GM20431 (cell line): Measurements from ENCODE around the gene KLF13.

Experiments used
- in situ Hi-C: fragments of 300-500 bp; cut with MseI, MboI; formaldehyde crosslinking; loops from one replicate; pipeline ENCODE4 v1.15.0; 2020; ENCODE audit warnings: low sequenced_read_pairs; ENCODE audit not compliant: unreplicated experiment

The KLF13 gene

DNA sequence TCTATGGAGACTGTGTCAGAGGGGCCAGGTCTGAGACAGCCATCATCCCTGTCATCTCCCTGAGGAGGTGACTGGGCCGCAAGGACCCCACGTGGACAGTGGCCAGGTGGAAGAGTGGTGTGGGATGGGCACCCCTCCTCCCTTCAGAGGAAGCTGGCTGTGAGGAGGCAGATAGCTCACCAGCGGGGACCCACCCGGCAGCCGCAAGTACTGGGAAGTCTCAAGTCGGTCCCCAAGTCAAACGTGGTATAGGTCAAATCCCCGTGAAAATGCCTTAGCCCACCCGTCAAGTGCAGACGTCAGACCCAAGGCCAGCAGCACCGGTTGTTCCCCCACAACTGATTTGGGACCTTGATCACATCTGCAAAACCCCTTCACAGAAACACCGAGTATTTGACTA, 12.3 kb upstream of the KLF13 start:
- in situ Hi-C loops, result no loop called here

DNA sequence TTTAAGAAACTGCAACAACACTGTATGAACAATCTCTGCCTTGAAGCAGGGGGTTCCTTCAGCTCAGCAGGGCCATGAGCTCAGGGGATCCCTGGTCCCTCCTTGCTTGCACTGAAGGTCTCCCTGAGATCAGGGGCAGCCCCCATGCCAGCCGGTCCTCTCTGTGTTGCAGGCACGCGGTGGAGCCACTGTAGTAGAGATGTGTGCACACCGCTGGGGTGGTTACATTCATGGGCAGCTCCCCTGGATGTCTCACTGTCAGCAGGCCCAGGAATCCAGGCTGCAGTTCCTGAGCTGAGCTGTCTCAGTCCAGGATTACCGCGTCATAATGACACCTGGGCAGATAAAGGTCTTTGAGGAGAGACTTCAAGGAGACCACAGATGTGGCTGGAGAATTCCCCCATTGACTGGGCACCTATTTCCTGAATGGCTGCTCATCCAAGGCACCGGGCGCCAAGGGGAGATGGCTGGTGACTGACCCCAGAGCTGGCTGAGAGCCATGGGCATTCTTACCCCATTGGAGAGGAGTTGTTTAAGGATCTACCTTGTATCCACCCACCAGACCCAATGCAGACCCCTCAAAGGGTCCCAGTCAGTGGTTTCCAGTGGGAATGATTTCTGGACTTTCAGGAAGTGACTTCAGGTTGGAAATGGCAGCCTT, 10.4 kb upstream of the KLF13 start:
- in situ Hi-C loops, result no loop called here

DNA sequence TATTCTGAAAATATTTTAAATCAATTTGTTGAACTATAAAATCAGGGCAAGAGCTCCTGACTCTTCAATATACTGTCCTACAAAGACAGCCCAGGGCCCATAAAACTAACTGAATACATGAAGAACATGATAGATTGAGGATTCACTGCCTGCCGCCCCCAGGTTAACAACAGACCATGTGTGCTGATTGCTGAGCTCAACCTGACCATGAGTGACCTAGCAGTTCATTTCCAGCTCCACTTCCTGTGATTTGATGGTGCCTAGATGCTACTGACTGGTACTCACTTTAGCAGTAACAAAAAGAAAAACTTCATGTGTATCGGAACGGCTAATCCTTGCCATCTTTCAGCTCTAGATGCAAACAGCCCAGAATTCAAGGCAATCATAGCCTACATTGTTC, 9.6 kb upstream of the KLF13 start:
- in situ Hi-C loops, result no loop called here

DNA sequence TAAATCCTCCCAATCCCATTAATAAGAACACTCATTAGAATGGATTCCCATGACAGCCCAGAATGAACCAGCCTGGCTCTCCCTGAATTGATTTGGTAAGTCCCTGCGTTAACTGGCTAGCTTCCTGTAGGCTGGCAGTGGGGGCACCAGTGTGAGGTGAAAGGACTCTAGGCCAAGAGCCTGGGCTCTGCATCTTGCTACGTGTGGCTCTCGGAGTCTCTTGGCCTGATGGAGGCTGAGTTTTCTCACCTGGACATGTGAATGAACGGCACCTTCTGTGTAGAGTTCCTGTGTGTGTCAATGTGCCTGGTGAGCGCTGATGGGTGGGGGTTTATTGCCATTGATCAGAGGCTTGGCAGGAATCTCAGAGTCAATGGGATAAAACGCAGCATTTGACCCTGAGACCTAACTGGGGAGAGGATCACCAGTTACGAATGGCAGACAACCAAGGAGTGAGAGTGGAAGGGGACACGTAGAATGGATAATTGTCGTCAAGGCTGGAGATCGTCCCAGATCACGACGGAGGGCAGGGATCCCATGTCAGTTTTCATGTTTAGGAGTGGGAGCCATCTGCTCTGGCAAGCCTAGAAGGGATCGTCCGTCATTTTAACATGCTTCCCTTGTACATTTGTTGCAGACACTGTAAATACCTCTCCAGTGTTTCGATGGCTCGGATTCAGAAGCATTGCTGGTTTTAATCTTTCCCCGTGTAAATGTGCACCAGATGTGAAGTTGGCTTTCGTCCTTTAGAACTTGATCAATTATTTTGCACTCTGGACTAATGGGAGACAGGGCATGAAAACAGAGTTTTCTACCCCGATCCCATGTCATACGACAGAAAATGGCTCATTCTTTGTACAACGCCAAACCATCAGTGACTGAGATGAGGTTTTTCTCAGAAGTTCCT, 9.0 kb upstream of the KLF13 start:
- in situ Hi-C loops, result no loop called here

DNA sequence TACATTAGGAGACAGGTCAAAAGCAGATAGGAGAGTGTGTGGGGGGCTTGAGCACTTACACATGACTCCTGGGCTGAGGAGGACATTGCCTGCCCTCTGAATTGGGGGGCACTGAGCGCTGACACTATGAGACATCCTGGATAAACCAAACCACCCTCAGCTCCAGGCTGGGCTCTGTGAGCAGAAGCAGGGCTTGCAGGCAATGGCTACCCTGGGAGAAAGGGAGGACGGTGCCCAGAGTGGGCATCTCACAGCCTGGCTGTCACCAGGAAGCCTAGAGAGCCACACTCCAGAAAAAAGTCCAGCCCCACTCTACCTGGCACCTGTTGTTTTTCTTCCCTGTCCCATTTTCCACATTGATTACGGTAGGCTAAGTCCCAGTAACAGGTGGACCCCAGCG, 8.2 kb upstream of the KLF13 start:
- in situ Hi-C loops, result no loop called here

DNA sequence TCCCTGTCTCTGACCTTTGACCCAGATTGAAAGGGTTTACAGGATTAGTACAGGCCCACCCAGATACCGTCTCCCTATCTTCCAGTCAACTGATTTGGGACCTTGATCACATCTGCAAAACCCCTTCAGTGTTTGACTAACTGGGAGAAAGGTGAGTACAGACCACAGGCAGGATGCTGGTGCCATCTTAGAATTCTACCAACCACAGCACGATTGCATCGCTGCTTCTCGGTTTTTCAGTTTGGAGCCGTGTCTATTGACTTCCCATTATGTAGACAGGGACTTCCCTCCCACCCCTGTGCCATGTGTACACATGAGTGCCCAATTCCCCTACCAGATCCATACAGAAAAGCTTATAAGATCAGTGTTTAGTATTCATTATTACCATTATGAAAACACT, 6.6 kb upstream of the KLF13 start:
- in situ Hi-C loops, result no loop called here

DNA sequence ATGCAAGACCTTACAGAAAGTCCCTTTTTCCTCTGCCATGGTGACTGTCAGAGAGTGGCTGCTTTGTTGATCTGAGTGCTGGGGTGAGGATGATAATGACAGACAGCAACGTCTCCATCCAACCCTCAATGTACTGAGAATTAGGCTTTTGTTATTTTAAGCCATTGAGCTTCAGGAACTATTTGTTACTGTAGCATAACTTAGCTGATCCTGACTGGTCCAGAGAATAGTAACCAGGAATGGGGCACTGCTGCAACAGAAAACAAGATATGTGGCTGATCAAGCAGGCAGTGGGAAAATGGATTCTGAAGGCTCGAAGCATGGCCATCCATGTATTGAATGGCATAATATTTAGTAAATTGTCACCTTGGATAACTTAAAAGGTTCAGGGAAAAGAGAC, 5.2 kb upstream of the KLF13 start:
- in situ Hi-C loops, result no loop called here

DNA sequence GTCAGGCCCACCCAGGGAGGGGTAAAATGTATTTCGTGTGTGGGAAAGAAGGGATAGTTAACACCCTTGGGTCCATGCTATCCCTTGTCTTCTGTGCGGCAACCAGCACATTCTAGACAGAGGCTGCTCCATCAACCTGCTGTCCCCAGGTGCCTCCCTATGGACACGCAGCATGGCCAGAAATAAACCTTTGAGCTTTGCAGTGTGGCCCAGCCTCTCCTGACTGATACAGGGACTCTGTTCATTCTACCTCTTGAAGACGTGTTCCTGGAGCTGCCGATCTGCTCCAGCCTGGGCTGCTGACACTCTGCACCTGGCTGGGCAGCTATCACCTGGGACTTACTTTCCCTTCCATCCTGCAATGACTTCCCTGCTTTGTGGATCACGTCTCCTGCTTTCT, 4.1 kb upstream of the KLF13 start:
- in situ Hi-C loops, result no loop called here

DNA sequence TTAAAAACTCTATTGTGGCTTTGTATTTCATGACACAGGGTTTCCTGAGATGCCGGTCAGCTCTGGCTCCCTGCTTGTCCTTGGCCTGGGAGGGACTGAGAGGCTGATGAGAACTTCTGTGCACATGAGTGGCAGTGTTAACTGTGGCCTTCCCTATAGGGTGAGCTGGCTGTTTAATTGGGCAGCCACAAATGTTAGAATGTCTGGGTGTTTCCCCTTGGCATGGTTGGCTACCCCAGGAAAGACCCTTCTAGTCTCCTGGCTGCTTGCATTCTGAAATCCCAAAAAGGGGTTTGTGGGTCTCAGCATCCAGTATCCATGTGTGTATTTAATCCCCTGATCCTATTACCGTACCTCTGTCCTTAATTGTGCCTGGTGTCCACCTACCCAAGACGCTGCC, 3.0 kb upstream of the KLF13 start:
- in situ Hi-C loops, result no loop called here

- in situ Hi-C loops, result no loop called here
Measured at GRCh38 chr15:31324186-31324585, 2.4 kb upstream of the KLF13 start.

DNA sequence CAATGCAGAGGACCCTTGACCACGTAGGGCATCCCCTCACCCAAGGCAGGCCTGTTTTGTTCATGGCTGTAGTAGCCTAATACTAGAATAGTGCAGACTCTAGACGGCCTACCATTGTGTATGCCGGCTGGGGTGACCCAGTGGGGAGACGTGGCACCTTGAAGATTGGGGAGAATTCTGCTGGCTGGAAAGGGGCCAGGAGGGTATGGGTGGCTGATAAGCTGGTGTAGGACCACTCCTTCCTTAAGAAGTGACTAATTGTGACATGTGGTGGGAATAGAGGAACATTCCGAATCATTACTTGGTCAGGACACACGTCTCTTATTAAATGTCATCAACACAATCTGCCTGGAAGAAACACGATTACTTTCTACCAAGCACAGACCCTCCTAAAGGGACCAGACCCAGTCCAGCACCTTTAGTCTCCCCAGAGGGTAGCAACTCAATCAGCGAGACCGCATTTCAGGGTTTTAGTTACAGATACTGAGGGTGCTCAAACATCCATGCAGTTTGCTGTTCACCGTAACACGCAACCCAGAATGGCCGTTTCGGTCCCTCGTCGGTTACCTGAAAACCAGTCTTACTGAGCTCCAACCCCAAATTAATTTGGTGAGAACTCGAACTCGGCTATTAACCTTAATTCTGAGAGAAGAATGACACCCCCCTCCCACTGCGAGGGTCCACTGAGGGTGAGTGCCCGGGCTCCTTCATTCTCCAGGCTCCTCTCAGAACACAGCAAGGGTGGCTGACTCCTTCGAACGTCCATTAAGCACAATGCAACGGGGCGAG, 1.6 kb upstream of the KLF13 start:
- in situ Hi-C loops, result no loop called here

DNA sequence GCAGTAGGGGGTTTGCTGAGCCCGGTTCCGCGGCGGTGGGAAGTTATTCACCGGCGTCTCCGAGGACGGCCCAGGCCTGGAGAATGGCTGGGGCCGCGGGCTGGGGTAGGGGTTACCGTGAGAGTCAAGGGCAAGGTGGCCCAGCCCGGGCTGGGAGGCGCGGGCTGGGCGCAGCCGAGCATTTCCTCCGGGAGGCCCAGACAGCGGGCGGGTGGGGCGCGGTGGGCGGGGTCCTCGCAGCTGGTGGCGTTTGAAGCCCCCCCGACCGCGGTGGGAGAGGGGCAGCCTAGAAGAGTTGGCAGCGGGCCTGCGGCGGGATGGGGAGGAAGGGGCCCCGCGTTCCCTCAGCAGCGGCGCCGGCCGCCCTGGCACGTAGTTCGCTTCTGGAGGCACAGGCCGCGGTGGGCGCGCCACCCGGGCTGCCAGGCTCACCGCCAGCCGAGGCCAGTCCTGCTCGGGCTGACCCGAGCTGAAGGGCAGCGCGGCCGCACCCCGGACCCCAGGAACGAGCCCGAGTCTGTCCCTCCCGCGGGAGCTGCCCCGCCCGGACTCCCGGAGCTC, 960 bp upstream of the KLF13 start:
- in situ Hi-C loops, result no loop called here

DNA sequence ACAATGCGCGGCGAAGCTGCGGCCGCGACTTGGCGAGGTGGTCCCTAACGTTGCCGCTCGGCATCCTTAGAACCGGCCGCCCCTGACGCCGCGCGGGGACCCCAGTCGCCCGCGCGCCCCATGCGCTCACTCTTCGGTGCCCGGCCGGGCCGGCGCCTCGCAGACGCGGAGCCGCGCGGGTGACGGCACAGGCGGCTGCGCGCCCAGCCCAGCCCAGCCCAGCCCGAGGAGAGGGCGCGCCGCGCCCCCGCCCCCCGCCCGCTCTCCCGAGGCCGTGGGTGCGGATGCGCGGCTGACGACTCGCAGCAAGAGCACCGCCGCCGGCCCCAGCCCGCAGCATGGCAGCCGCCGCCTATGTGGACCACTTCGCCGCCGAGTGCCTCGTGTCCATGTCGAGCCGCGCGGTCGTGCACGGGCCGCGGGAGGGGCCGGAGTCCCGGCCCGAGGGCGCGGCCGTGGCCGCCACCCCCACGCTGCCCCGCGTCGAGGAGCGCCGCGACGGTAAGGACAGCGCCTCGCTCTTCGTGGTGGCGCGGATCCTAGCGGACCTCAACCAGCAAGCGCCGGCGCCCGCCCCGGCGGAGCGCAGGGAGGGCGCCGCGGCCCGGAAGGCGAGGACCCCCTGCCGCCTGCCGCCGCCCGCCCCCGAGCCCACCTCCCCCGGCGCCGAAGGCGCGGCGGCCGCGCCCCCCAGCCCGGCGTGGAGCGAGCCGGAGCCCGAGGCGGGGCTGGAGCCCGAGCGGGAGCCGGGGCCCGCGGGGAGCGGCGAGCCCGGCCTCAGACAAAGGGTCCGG, 437 bp downstream of the KLF13 start:
- in situ Hi-C loops, result no loop called here

GRCh38 chr15:31327669-31328427, 1.2 kb downstream of the KLF13 start:
- in situ Hi-C loops, result no loop called here

GRCh38 chr15:31328428-31328968, 1.9 kb downstream of the KLF13 start:
- in situ Hi-C loops, result no loop called here

- in situ Hi-C loops, result no loop called here
Measured at GRCh38 chr15:31328969-31329639, 2.5 kb downstream of the KLF13 start.

DNA sequence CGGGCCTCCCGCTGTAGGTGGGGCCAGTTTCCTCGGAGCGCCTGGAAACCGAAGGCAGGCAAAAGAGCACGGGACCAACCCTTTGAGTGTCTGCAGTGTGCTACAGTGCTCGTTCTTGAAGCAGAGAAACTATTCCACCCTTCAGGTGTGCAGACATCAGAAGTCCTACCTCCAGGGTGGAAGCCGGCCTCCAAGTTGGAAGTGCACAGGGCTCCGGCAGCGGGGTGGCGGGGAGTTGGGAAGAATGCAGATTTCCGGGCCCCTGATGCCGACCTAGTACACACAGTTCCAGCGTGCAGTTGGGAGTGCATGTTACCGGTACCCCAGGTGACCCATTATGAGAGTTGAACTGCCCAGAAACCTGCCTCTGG, 3.0 kb downstream of the KLF13 start:
- in situ Hi-C loops, result no loop called here

DNA sequence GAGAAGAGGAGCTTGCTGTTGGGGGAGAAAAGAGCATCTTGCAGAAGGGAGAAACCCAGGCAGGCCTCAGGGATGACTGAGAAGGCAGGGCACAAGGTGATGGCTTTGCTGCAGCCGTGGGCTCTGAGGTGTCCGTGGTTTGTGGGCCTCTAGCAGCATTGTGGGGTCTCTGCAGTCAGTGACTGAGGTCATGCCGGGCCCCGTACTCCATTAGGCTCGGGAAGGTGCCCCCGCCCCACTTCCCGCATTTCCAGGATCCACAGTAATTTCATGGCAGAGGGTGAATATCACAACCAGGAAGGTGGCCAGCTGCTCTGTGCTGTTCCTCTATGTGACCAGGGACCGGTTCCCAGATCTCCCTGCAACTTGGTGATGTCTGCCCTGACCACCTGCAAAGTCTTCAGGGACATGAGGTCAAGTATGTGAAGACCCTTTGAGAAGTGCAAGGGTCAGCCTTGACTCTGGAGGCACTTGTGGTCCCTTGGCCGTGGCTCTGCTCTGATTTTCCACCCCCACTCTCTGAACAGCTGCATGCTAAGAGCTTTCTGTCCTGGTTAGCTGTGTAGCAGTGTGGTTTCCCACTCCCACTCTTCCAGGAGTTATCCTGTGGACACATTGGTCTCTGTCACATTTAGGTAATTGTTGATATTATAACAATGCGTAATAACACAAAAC, 3.6 kb downstream of the KLF13 start:
- in situ Hi-C loops, result no loop called here
